DOHH2 (cell line): ENCODE data around the gene DBN1.

Source experiments
- H3F3A ChIP-seq: fragments of 200-600 bp; sonication (generic), shearing (Covaris generic); 2 replicates; pipeline ENCODE4 v1.6.0; 2016; ENCODE audit warnings: antibody characterized with exemption, mild to moderate bottlenecking; ENCODE audit not compliant: control insufficient read depth, insufficient read depth
- H3K27ac ChIP-seq: fragments of 200-600 bp; sonication (generic); 2 replicates; pipeline ENCODE4 v1.5.1; 2014; ENCODE audit warnings: low read depth, mild to moderate bottlenecking, low read length, moderate library complexity
- H3K27me3 ChIP-seq: fragments of 200-600 bp; sonication (generic); 2 replicates; pipeline ENCODE4 v1.6.1; 2014; ENCODE audit warnings: mild to moderate bottlenecking, low read length, mixed read lengths; ENCODE audit not compliant: control insufficient read depth
- H3K36me3 ChIP-seq: fragments of 200-600 bp; sonication (generic); 2 replicates; pipeline ENCODE4 v1.6.1; 2014; ENCODE audit warnings: mild to moderate bottlenecking, low read length, moderate library complexity, mixed read lengths; ENCODE audit not compliant: control insufficient read depth
- H3K4me1 ChIP-seq: fragments of 200-600 bp; sonication (generic); 2 replicates; pipeline ENCODE4 v1.6.1; 2014; ENCODE audit warnings: mild to moderate bottlenecking, low read length, mixed read lengths; ENCODE audit not compliant: control insufficient read depth
- H3K4me2 ChIP-seq: fragments of 200-600 bp; sonication (generic); 2 replicates; pipeline ENCODE4 v1.6.0; 2014; ENCODE audit warnings: mild to moderate bottlenecking, low read length, moderate library complexity
- H3K4me3 ChIP-seq: fragments of 200-600 bp; sonication (generic); 2 replicates; pipeline ENCODE4 v1.5.1; 2014; ENCODE audit warnings: mild to moderate bottlenecking, low read length, mixed read lengths
- H3K79me2 ChIP-seq: fragments of 200-600 bp; sonication (generic); 2 replicates; pipeline ENCODE4 v1.6.1; 2014; ENCODE audit warnings: mild to moderate bottlenecking, low read length, mixed read lengths; ENCODE audit not compliant: control insufficient read depth
- H3K9me2 ChIP-seq: fragments of 200-600 bp; sonication (generic); replicated peaks from 2 replicates; pipeline ENCODE4 v1.6.1; 2014; ENCODE audit warnings: mild to moderate bottlenecking, low read length, mixed read lengths; ENCODE audit not compliant: control insufficient read depth
- H3K9me3 ChIP-seq: fragments of 200-600 bp; sonication (generic); 2 replicates; pipeline ENCODE4 v1.6.1; 2014; ENCODE audit warnings: antibody characterized with exemption, low read length, mixed read lengths; ENCODE audit not compliant: control insufficient read depth, insufficient read depth
- H4K20me1 ChIP-seq: fragments of 200-600 bp; sonication (generic); 2 replicates; pipeline ENCODE4 v1.6.0; 2014; ENCODE audit warnings: low read depth, mild to moderate bottlenecking, antibody characterized with exemption, low read length, moderate library complexity; ENCODE audit not compliant: control insufficient read depth, insufficient read depth
- EZH2phosphoT487 ChIP-seq: fragments of 200-600 bp; sonication (generic); IDR thresholded peaks from 2 replicates; pipeline ENCODE4 v1.6.1; 2017; ENCODE audit warnings: borderline replicate concordance, mild to moderate bottlenecking, antibody characterized with exemption, low read length, moderate library complexity, mixed read lengths
- TF ChIP-seq, protein P1 (sequence below): fragments of 200-600 bp; sonication (generic); IDR thresholded peaks from one replicate; pipeline ENCODE4 v1.5.1; 2014; ENCODE audit warnings: antibody characterized with exemption, mild to moderate bottlenecking, low read depth, low read length; ENCODE audit not compliant: poor library complexity, severe bottlenecking

The DBN1 gene

DNA sequence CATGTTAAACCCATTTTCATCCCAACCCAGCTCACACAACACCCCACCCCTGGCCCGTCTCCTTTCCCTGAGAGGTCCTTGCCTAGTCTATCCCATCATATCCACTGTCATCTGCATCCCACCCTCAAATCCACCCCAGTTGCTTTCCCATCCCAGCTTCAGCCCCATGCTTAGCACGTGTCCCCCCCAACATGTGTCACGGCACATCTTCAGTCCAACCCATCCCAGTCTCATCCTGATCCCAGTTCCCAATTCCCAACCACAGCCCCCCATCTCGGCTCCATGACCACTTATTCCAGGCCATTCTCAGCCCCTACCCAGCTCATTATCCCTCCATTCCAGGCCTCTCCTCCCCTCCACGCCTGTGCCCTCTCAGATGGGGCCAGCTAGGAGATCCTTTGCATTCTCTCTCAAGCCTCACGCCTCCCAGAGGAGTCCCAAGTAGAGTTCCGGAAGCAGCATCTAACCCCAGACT lies 605 bp upstream of the DBN1 start:
- peaks cover 17% of the 10 kb centered on the region for H3K36me3 ChIP-seq
- H4K20me1 ChIP-seq = peaks cover 13% of the 10 kb centered on the region; the same call in 1 of the 2 replicates
- H3K27ac ChIP-seq = no peak overlapping the region
- H3K9me3 ChIP-seq = no peaks in the 10 kb centered on the region
- H3F3A ChIP-seq = 0 out of 2 replicates have a peak, but pooled peaks cover 6% of the 10 kb centered on the region
- peaks cover 56% of the 10 kb centered on the region for H3K4me1 ChIP-seq
- no peaks in the 10 kb centered on the region for H3K27me3 ChIP-seq
- TF ChIP-seq EZH2phosphoT487 = no peak
- TF ChIP-seq, protein P1, sequence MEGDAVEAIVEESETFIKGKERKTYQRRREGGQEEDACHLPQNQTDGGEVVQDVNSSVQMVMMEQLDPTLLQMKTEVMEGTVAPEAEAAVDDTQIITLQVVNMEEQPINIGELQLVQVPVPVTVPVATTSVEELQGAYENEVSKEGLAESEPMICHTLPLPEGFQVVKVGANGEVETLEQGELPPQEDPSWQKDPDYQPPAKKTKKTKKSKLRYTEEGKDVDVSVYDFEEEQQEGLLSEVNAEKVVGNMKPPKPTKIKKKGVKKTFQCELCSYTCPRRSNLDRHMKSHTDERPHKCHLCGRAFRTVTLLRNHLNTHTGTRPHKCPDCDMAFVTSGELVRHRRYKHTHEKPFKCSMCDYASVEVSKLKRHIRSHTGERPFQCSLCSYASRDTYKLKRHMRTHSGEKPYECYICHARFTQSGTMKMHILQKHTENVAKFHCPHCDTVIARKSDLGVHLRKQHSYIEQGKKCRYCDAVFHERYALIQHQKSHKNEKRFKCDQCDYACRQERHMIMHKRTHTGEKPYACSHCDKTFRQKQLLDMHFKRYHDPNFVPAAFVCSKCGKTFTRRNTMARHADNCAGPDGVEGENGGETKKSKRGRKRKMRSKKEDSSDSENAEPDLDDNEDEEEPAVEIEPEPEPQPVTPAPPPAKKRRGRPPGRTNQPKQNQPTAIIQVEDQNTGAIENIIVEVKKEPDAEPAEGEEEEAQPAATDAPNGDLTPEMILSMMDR = no peak
- no peaks in the 10 kb centered on the region for H3K9me2 ChIP-seq
- H3K4me3 ChIP-seq = peak overlapping the region; percentile 37; the same call in 1 of the 2 replicates
- H3K4me2 ChIP-seq = peak overlapping the region; percentile 46; the same call in 1 of the 2 replicates
- peaks cover 36% of the 10 kb centered on the region for H3K79me2 ChIP-seq

DNA sequence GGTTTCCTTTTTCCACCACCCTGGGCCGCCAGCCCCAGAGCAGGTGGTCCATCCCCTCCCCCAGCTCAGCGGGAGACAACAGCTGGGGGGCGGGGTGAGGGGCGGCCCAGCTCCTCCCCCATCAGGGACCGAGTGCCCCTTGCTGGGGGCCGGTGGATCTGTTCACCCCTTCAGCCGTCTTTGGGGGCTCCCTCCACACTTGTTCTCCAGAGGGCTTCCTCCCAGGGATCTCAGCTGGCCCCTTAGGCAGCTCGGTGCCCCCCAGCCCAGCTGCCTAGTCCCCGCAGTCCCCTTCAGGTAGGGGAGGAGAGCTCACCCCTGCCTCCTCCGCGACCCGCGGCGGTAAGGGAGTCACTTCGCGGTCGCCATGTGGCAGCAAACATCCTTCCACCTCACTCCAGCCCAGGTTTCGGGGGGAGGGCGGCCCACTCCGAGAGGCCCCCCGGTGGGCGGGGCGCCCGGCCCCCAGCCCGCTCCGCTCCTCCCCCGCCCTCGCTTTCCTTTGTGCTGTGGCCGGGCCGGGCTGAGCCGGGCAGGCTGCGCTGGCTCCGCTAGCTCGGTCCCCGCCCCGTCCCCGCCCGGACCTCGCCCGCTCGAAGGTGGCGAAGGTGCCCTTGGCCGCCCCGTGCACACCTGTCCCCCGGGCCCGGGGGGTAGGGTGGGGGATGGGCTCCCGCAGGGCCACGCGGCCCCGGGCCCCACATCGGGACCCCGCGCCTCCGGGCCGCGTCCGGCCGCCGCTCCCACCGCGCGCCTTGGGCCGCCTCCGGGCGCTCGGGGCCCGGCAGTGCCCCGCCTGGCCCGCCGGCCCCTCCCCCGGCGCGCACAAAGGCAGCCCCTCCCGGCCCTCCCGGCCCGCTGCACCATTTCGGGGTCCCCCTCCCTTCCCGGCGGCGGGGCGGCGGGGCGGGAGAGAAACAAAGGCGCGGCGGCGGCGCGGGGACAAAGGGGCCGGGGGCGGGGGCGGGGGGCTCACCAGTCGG lies 683 bp downstream of the DBN1 start:
- Histone ChIP-seq H3K4me3 (peak overlapping the region; percentile 85), H3K4me1 (peaks cover 43% of the 10 kb centered on the region), H3K9me3 (no peaks in the 10 kb centered on the region), H3K27ac (peak overlapping the region; percentile 36; the same call in 1 of the 2 replicates), H3K9me2 (no peaks in the 10 kb centered on the region), H3K27me3 (no peaks in the 10 kb centered on the region), H3F3A (0 out of 2 replicates have a peak, but pooled peaks cover 6% of the 10 kb centered on the region), H3K79me2 (peaks cover 36% of the 10 kb centered on the region), H3K36me3 (peaks cover 23% of the 10 kb centered on the region), H4K20me1 (peaks cover 13% of the 10 kb centered on the region; the same call in 1 of the 2 replicates), H3K4me2 (peak overlapping the region; percentile 95)
- TF ChIP-seq EZH2phosphoT487 = no peak
- TF ChIP-seq, protein P1 = peak; percentile 10

DNA sequence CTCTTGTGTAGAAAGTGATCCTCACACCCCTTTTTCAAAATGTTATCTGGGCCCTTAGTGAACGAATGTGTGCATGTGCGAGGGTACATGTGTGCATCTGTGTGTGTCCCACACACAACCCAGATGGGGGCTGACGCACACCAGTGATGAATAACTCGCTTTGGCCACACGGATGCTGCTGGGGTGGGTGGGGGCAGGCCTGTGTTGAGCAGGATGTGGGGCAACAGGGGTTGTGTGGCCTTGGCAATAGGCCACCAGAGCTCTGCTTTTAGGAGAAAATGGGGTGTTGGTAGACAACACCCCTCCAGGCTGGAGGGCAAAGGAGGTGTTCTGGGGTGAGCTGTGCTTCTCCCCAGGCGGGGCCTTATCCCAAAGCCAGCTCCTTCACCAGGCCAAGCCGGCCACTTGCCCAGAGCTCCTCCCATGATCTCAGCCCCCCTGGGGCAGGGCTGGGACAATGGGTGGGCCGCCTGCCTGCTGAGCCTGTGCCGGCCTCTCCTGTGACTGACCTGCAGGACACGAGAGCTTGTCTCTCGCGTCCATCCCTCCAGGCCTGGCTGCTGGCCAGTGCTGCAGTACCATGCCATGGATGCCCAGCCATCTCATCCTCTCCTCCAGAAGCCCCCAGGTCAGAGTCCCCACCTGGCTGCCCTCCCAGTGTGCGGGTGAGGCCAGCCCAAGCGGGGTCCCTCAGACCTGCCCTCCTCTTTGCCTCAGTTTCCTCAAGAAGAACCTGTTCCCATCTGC lies 1.7 kb downstream of the DBN1 start:
- H3K27me3 ChIP-seq = no peaks in the 10 kb centered on the region
- H3K4me1 ChIP-seq = peaks cover 41% of the 10 kb centered on the region
- peaks cover 36% of the 10 kb centered on the region for H3K79me2 ChIP-seq
- H3F3A ChIP-seq = 0 out of 2 replicates have a peak, but pooled peaks cover 6% of the 10 kb centered on the region
- peak overlapping the region; percentile 36; the same call in 1 of the 2 replicates for H3K27ac ChIP-seq
- H3K4me3 ChIP-seq = peak overlapping the region; percentile 85
- H3K36me3 ChIP-seq = peaks cover 29% of the 10 kb centered on the region
- no peaks in the 10 kb centered on the region for H3K9me2 ChIP-seq
- H4K20me1 ChIP-seq = peaks cover 13% of the 10 kb centered on the region; the same call in 1 of the 2 replicates
- no peaks in the 10 kb centered on the region for H3K9me3 ChIP-seq
- peak overlapping the region; percentile 95 for H3K4me2 ChIP-seq
- TF ChIP-seq EZH2phosphoT487 = no peak
- TF ChIP-seq, protein P1 = no peak
